GM06990 (cell line): ENCODE results near the gene NOTCH2.
"Not testable (repeated sequence)": the region's sequence is repeated elsewhere in the genome, so short reads cannot be mapped to it uniquely, and the experiment has no call there.

Experiments
- DNase-seq: peaks from one replicate; pipeline ENCODE4 v3.0.0-alpha.2; 2011; ENCODE audit not compliant: insufficient read length; ENCODE audit errors: extremely low read depth
- H3K27me3 ChIP-seq: replicated peaks from 2 replicates; pipeline ENCODE4 v1.6.0; 2011; ENCODE audit warnings: low read length; ENCODE audit not compliant: control insufficient read depth, insufficient read depth
- H3K36me3 ChIP-seq: 2 replicates; pipeline ENCODE4 v1.5.1; 2011; ENCODE audit warnings: low read length; ENCODE audit not compliant: control insufficient read depth, insufficient read depth
- H3K4me3 ChIP-seq: replicated peaks from 2 replicates; pipeline ENCODE4 v1.5.1; 2011; ENCODE audit warnings: low read depth, mild to moderate bottlenecking, control low read depth, low read length

Gene NOTCH2

DNA sequence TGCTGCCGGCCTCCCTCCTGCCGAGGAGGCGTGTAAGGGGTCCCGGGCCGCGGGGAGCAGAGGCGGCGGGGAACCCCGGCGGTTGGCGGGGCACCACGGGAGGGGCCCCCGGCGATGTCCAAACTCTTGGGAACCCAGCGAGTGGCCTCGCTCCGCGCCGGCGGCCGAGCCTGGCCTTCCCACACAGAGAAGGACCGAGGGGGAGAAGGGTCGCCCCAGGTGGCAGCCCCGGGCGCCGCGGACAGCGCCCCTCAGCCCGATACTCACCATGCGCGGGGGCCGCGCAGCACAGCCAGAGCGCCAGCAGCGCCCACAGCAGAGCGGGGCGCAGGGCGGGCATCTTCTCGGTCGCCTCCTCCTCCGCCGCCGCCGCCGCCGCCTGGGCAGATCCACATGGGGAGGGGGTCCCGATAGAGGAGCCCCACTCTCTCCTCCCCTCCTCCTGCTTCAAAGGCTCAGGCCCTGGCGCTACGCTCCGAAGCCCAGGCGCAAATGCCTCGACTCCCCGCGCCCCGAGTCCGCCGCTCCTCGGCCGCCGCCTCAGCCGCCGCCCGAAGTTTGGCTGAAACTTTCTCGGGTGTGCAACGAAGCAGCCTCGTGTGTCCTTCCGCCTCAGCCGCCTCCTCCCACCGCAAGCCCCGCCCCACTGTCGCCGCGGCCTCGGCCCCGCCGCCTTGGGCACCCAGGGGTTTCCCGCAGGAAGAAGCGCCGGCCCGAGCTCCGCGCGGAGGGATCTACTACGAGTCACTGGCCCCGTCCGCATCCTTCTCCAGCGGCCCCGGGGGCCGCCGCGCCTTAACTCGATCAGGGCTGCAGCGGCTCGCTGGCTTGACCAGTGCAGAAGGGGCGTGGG, at the start of gene NOTCH2:
Gene NOTCH2, minus strand, starts transcription at position 596 of the 853 bp plus-strand sequence. Its CDS starts 256 bp downstream, at position 340.
- H3K4me3 ChIP-seq: peak within 1 kb of the TSS; percentile 56
- DNase-seq: peak; percentile 20
- not testable (repeated sequence) for H3K27me3 ChIP-seq, H3K36me3 ChIP-seq

DNA sequence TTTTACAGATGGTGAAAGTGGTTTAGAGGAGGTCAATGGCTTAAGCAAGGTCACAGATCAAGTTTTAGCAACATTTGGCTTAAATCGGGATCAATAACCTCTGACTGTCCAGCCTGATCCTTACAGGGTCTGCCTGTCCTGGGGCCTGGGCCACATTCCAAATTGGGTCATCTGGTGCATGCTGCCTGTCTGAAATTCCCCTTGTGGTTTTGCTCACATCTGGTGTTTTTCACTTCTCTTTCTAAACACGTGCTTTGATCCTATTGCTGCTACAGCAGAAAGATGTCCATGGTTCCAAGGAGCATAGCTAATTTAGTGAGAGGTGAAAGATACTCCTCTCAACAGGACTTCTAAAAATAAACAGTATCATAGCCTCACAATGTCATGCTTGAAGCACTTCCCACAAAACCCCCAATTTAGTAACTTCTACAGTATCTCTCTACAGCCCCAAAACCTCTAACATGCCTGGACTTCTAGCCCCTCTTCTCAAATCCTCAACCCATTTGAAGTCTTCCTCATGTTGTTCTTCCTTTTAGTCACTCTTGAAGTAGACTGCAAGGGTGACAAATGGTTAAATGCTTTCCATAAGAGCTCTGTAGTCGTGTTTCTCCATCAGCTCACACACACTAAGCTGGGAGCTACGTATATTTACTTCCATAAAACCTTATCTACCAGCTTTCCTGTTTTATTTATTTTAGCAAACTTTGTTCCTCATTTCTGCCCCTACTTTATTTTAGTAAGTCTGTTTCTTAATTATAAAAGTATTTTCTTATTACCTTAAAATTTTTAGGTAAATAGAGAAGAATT, 48.1 kb upstream of the NOTCH2 start:
- not testable (repeated sequence) for H3K27me3 ChIP-seq, H3K36me3 ChIP-seq, H3K4me3 ChIP-seq, DNase-seq

- not testable (repeated sequence) for H3K27me3 ChIP-seq, H3K36me3 ChIP-seq, H3K4me3 ChIP-seq, DNase-seq
Measured at GRCh38 chr1:120116094-120116493, 46.6 kb upstream of the NOTCH2 start.

DNA sequence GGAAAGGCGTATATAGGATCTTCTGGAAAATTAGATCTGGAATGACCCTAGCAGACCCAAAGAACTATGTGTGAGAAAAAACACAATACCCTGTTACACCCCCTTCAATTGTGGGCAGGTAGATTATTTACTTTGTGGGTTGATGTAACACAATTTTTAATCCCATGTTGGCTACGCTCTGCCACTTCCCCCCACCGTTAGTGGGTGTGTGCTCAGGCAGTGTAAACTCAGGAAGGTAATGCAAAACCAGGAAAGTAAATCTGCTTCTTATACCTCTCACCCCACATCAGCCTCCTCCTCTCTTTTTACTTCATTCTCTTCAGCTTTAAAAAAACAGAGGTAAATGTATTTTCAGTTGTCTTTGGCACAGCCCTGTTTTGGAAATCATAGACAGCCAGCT, 43.7 kb upstream of the NOTCH2 start:
- not testable (repeated sequence) for DNase-seq, H3K27me3 ChIP-seq

GRCh38 chr1:120112212-120112611, 42.8 kb upstream of the NOTCH2 start:
- not testable (repeated sequence) for DNase-seq, H3K4me3 ChIP-seq, H3K36me3 ChIP-seq, H3K27me3 ChIP-seq

More for the DNA sequence above, 43.7 kb upstream of the NOTCH2 start:
- H3K4me3 ChIP-seq, H3K36me3 ChIP-seq: not testable (repeated sequence)

DNA sequence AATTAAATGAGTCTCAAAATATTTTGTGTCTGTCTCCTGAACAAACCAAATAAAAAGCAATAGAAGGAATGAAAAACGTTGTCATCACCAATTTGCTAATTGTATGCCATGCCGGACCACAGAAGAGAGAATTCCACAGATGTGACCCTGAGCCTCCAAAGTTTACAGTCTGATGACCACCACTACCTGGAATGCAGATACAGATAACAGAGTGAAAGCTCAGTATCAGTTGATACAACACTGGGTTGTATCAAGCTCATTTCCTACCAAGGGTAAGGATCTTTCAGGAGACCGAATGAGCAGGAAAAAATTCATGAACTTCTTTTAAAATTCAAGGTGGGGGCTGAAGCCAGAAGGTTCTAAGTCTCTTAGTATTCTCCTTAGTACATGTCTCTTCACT, 42.3 kb upstream of the NOTCH2 start:
- not testable (repeated sequence) for DNase-seq, H3K36me3 ChIP-seq, H3K4me3 ChIP-seq, H3K27me3 ChIP-seq

DNA sequence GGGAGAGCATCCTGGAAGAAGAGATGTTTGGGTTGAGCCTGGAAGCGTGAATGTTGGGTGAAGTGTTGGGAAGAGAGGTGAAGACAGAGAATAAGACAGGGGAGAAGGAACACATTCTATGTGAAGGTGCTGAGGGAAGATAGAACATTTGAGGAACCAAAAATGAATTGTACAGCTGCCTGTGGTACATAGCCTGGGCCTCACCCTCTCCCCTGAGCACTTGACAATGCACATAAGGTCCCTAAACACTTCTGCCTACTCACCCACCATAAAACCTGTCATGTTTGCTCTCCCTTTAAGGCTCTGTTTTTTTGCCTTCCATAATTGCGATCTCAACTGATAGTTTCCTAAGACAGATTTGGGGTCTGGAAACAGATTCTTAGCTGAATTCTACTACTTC, 41.5 kb upstream of the NOTCH2 start:
- not testable (repeated sequence) for H3K4me3 ChIP-seq, H3K27me3 ChIP-seq, DNase-seq, H3K36me3 ChIP-seq

GRCh38 chr1:120109656-120110055, 40.2 kb upstream of the NOTCH2 start:
- H3K36me3 ChIP-seq, DNase-seq, H3K4me3 ChIP-seq, H3K27me3 ChIP-seq: not testable (repeated sequence)

DNA sequence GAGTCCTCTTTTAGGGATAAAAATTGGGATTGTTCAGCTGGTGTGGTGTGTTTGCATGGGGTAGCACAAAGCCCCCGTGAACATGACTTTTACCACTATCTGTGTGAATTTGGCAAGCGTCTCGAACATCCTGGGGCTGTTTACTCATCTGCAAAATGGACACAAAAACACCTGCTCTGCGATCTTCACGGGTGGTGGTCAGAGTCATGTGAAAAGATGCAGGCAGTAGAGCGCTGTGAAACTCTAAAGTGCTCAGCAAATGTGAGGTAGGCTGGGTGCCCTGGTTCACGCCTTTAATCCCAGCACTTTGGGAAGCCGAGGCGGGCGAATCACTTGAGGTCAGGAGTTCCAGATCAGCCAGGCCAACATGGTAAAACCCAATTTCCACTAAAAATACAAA, 39.7 kb upstream of the NOTCH2 start:
- H3K27me3 ChIP-seq, H3K36me3 ChIP-seq, DNase-seq, H3K4me3 ChIP-seq: not testable (repeated sequence)

DNA sequence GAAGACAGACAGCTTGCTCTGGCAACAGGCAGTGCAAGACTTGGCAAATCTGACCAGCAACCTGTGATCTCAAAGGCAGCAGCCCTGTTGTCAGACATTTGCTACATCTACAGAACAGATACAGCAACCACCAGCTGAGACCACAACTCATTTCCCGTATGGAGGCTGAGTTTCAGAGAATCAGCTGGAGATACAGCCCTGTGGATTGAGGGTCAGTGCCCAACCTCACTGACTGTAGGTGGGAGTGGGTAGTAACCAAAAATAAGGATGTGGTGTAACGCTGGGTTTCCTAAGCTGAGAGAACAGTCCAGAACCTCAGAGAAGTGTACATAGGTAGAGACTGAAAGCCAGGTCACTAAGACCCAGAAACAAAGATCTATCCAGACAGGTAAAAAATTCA, 35.8 kb upstream of the NOTCH2 start:
- H3K4me3 ChIP-seq, DNase-seq, H3K36me3 ChIP-seq: not testable (repeated sequence)

GRCh38 chr1:120103768-120104167, 34.3 kb upstream of the NOTCH2 start:
- H3K4me3 ChIP-seq, H3K27me3 ChIP-seq, DNase-seq, H3K36me3 ChIP-seq: not testable (repeated sequence)

More for the DNA sequence above, 35.8 kb upstream of the NOTCH2 start:
- not testable (repeated sequence) for H3K27me3 ChIP-seq

- H3K4me3 ChIP-seq, DNase-seq, H3K27me3 ChIP-seq, H3K36me3 ChIP-seq: not testable (repeated sequence)
Measured at GRCh38 chr1:120101593-120101992, 32.1 kb upstream of the NOTCH2 start.

- not testable (repeated sequence) for H3K36me3 ChIP-seq, H3K4me3 ChIP-seq, DNase-seq, H3K27me3 ChIP-seq
Measured at GRCh38 chr1:120100590-120100989, 31.1 kb upstream of the NOTCH2 start.

- not testable (repeated sequence) for DNase-seq, H3K4me3 ChIP-seq, H3K27me3 ChIP-seq, H3K36me3 ChIP-seq
Measured at GRCh38 chr1:120098986-120099759, 29.7 kb upstream of the NOTCH2 start.
